ENCODE results near the gene P4HA1.
"Not testable (repeated sequence)": the region's sequence is repeated elsewhere in the genome, so short reads cannot be mapped to it uniquely, and the experiment has no call there.

- TF ChIP-seq YY1 (IDR thresholded peaks at IDR 0.05; ENCODE audit: insufficient read depth, insufficient read length); ZNF274 (IDR thresholded peaks at IDR 0.05; ENCODE audit: low read depth, low read length): not testable (repeated sequence)
Observed at GRCh38 chr10:72984618-72985017, 112.0 kb downstream of the P4HA1 start.
